HG03095 (cell line): Measurements from ENCODE around the gene OSBPL10.
"Not testable (repeated sequence)": the region's sequence is repeated elsewhere in the genome, so short reads cannot be mapped to it uniquely, and the experiment has no call there.

Source experiments
- ATAC-seq: cut with Tn5 transposase; IDR thresholded peaks from one replicate; pipeline ENCODE4 v1.9.1; 2021; ENCODE audit warnings: moderate library complexity; ENCODE audit not compliant: unreplicated experiment

Gene OSBPL10, protein sequence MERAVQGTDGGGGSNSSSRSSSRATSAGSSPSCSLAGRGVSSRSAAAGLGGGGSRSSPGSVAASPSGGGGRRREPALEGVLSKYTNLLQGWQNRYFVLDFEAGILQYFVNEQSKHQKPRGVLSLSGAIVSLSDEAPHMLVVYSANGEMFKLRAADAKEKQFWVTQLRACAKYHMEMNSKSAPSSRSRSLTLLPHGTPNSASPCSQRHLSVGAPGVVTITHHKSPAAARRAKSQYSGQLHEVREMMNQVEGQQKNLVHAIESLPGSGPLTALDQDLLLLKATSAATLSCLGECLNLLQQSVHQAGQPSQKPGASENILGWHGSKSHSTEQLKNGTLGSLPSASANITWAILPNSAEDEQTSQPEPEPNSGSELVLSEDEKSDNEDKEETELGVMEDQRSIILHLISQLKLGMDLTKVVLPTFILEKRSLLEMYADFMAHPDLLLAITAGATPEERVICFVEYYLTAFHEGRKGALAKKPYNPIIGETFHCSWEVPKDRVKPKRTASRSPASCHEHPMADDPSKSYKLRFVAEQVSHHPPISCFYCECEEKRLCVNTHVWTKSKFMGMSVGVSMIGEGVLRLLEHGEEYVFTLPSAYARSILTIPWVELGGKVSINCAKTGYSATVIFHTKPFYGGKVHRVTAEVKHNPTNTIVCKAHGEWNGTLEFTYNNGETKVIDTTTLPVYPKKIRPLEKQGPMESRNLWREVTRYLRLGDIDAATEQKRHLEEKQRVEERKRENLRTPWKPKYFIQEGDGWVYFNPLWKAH

DNA sequence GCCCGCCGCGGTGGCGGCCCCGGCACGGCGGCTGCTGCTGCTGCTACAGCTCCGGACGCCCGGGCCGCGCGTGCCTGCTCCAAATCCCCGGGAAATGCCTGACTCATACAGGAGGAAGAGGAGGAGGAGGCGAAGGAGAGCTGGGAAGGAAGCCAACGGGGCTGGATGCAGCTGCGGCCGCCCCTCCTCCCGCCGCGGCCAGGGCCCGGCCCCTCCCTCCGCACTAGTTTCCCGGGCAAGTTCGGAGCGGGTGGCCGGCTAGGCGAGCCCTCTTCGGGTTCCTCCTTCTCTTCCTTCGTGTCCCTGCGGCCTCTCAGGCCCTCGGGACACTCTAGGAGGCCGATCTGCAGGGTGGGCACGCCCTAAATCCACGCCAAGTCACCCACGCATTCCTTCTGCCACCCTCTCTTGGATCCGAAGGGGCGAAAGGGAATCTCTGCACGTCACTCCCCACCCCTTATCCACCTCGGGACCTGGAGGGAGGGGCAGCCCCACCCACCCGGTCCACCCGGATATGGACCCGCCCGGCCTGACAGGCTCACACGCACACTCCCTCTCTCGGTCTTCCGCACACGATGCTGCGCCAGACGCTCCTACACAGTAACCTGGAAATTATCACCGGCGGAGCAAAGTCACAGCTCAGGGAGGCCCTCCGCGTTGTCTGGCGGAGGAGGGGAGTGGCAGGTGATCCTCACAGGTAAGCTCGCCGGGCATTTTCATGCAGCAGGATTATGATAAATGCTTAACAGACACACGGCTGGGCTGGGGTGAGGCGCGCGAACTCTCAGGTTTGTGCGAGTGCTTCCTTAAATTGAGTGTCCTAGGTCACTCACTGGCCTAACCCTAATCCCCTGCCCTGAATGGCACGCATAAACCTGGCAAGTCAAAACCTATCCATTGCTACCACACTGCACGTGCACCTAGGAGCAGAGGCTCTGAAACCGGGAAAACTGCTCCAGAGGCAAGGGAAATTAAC is at the start of gene OSBPL10, which contains the start of gene ZNF860:
OSBPL10 (minus strand) TSS at position 57 of the 976 bp plus-strand sequence. CDS start 83 bp downstream, outside the sequence.
ZNF860 (plus strand) TSS at position 545 of the 976 bp plus-strand sequence. CDS start 7,330 bp downstream, outside the sequence.
- ATAC-seq = peak; percentile 27

DNA sequence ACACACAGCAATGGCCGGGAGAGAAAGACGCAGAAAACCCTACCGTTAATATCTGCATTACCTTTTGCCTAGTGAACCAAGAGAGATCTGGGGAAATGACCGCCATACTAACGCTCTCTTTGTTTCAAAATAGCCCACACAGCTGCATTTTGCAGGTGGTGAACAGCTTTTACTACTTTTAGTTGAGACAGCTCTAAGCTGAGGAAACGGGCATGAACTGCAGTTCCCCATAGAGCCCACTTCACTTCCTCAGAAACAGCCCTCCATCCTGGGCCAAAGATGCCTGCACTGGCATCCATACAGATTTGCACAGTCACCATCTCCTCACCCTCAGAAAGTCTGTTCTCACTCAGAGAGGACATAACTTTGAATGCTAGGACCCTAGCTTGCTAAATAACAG is 45.5 kb upstream of the OSBPL10 start:
- no peak for ATAC-seq

GRCh38 chr3:32022947-32023346 is 41.9 kb upstream of the OSBPL10 start:
- no peak for ATAC-seq

- no peak for ATAC-seq
Measured at GRCh38 chr3:32021748-32022147, 40.7 kb upstream of the OSBPL10 start.

DNA sequence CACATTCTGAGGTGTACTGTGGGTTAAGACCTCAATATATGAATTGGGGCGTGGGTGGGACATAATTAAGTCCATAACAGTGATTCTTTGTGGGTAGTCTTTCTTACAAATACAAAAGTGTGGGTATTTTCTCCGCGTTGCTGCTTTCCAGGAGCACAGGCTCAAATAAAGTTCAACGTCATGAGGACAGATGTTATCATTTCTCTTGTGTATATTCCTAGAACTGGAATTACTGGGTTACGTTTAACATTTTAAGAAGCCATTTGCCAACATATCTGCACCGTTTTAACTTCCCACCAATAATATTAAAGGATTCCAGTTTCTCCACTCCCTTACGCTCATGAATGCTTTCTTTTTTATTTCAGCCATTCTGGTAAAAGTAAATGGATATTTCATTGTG is 40.1 kb upstream of the OSBPL10 start:
- ATAC-seq = no peak

DNA sequence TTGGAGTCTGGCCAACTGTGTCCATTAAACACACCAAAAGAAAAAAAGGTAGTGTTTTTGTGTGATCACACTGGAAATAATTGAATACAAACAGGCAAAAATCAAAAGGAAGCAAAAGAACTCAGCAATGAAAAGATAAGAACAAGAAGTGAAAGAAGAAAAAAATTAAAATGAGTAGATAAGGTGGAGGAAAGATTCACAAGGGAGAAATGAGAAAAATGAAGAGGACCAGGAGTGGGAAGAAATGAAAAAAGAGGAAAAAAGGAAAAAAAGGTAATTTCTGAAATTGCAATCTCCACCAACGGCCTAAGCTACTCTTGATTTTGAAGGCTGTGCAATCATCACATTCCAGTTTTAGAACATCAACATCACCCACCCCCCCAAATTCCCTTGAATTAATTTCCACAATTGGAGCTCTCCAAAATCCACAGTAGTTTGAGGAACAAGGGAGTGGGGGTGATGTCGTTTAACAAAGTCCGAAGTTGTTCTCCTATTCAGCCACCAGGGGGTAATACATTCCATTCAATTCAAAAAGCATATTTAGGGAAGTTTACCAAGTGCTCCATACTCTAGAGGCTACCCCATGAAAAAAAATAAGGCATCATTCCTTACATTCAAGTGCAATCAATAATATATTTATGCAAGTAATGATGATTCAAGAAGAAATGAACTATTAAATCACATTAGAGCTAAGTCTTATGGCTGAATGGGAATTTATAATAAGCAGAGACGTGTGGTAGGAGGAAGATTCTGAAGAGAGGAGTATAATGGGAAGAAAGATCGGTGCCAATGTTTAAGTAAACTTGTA is 37.9 kb upstream of the OSBPL10 start:
- ATAC-seq = no peak

DNA sequence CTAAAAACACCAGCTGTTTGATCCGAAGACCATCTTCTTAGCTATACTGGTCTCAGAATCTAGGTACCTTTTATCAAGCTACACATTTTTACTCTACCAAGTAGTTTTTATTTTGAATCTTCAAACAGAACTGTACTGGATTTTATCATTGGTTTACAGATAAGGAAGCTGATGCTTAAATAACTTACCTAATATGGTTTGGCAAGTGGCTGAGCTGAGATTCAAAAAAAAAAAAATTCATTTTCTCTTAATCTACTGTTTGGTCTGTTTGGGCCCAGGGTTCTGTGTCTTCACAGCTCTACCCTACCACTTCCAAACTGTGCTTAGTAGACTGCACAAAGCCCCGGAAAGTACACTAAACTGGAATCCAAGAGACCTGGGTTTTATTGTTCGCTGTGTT is 36.2 kb upstream of the OSBPL10 start:
- no peak for ATAC-seq

DNA sequence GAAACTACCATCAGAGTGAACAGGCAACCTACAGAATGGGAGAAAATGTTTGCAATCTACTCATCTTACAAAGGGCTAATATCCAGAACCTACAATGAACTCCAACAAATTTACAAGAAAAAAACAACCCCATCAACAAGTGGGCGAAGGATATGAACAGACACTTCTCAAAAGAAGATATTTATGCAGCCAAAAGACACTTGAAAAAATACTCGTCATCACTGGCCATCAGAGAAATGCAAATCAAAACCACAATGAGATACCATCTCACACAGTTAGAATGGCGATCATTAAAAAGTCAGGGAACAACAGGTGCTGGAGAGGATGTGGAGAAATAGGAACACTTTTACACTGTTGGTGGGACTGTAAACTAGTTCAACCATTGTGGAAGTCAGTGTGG is 34.6 kb upstream of the OSBPL10 start:
- ATAC-seq = not testable (repeated sequence)

DNA sequence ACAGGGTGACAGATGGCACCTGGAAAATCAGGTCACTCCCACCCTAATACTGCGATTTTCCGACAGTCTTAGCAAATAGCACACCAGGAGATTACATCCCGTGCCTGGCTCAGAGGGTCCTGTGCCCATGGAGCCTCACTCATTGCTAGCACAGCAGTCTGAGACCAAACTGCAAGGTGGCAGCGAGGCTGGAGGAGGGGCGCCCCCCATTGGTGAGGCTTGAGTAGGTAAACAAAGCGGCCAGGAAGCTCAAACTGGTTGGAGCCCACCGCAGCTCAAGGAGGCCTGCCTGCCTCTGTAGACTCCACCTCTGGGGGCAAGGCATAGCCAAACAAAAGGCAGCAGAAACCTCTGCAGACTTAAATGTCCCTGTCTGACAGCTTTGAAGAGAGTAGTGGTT is 29.6 kb upstream of the OSBPL10 start:
- not testable (repeated sequence) for ATAC-seq

GRCh38 chr3:32009957-32010356 is 28.9 kb upstream of the OSBPL10 start:
- ATAC-seq = no peak

DNA sequence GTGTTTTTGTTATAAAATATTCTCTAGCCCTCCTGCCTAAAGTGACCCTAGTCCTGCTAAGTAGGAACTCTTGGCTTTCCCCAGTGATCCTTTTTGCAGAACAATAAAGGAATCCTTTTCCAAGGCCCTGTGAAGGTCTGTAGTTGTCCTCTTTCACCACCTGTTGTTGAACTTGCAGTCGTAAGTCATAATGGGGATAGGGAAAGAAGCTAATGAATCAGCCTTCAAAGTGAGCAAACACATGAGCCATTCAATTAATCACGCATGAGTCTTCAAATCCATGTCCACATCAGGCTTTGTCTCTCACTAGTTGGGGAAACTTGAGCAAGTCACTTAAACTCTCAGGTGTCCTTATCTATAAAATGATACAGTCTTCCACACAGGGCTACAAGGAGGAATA is 28.0 kb upstream of the OSBPL10 start:
- ATAC-seq = no peak

- no peak for ATAC-seq
Measured at GRCh38 chr3:32004113-32004765, 23.2 kb upstream of the OSBPL10 start.

- no peak for ATAC-seq
Measured at GRCh38 chr3:32003380-32003779, 22.3 kb upstream of the OSBPL10 start.

DNA sequence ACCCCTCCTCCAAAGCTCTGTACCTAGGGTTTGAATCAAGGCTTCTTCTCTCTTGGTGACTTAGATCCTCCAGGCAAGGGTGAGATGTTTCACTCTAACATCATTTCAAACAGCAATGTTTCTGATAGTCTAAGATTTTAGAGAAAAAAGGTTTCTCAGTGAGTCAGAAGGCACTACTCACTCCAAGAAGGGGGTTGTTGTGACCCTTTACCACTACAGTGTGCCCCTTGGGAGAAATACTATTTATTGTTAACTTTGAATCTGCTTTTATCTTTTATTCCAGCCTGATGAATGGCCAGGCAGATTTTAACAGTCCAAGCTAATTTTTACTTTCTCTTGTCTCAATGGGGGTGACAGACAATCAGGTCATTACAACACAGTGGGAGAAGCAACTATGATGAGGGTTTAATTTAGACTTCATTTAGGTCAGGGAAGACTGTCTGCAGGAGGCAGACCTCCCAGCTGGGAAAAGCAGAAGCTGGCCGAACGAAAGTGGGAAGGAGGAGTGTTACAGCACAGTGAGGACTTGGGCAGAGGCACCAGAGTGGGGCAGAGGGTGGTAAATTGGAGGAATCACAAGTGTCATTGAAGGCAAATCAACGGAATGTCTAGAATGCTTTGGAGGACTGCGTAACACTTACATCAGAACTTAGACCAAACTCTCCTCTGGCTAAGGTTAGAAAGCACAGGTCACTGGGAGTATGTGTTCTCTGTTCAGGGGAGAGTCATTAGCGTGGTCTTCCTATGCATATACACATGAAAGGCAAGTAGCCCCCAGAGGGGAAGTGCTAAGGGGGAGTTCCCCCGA is 21.7 kb upstream of the OSBPL10 start:
- no peak for ATAC-seq

DNA sequence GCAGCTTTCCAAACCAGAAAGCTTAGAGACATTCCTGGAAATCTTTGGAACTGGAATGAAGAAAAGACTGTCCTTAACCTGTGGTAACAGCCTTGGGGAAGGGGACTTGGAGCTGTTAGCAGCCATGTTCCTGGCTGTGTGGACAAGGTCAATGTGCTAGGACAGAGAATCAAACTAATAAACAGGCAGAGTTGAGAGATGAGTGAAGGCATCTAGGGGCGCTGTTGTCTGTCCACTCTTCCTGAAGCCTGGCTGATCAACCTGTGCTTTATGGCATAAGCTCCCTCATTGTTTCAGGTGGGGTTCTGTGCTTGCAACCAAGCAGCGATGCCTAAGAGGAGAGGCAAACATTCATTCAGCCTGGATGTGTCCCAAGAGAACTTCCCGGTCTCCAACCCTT is 19.8 kb upstream of the OSBPL10 start:
- no peak for ATAC-seq

GRCh38 chr3:31999907-32000439 is 18.9 kb upstream of the OSBPL10 start:
- peak; percentile 57 for ATAC-seq

DNA sequence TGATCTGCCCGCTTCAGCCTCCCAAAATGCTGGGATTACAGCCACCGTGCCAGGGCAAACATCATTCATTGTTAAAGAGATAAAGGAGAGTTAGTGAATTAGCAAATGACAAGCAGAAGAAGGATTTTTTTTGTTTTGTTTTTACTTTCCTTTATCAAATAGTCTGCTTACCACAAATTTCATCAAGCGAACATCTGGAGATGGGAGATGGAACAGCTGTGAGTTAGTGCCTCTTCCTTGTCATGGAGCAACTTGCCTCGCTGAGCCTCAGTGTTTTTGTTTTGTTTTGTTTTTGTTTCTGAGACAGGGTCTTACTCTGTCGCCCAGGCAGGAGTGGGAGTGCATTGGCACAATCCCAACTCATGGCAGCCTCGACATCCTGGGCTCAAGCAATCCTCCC is 16.4 kb upstream of the OSBPL10 start:
- no peak for ATAC-seq

GRCh38 chr3:31996195-31996594 is 15.1 kb upstream of the OSBPL10 start:
- ATAC-seq = peak; percentile 71
